Upper lobe of left lung (tissue), 6 donors: ENCODE data around the gene AOC2. TPM values are rescaled to one million over a fixed set of nuclear protein-coding genes. Genes with fewer than 3 reads are reported as not detected.

Experiments used
- ATAC-seq, 2 donors: fragments of 200-7000 bp; cut with Tn5 transposase; one replicate each; pipeline ENCODE4 v1.9.1; 2022; ENCODE audit warnings: mild to moderate bottlenecking in 2 of 2, moderate library complexity in 2 of 2; ENCODE audit not compliant: low FRiP score in 2 of 2
- DNase-seq, 2 donors: peaks; one replicate each; pipeline ENCODE4 v3.0.0-alpha.2; 2019 to 2020
- H3K27ac ChIP-seq, 4 donors: fragments of 200-600 bp; sonication (generic); one replicate each; pipeline ENCODE4 v1.5.1; 2016 to 2019
- H3K27me3 ChIP-seq, 4 donors: fragments of 200-600 bp; sonication (generic); one replicate each; pipeline ENCODE4 v1.5.1; 2017 to 2019
- H3K36me3 ChIP-seq, 4 donors: fragments of 200-600 bp; sonication (generic); one replicate each; pipeline ENCODE4 v1.5.1; 2016 to 2019
- H3K4me1 ChIP-seq, 4 donors: fragments of 200-600 bp; sonication (generic); one replicate each; pipeline ENCODE4 v1.5.1; 2018 to 2019
- H3K4me3 ChIP-seq, 4 donors: fragments of 200-600 bp; sonication (generic); one replicate each; pipeline ENCODE4 v1.5.1; 2017 to 2019; ENCODE audit warnings: mild to moderate bottlenecking in 2 of 4, moderate library complexity in 1 of 4
- H3K9me3 ChIP-seq, 4 donors: fragments of 200-600 bp; sonication (generic); one replicate each; pipeline ENCODE4 v1.5.1; 2018 to 2019
- EP300 ChIP-seq, 4 donors: sonication (generic); formaldehyde crosslinking; IDR thresholded peaks; one replicate each; pipeline ENCODE4 v1.5.1; 2017; ENCODE audit warnings: antibody characterized with exemption in 4 of 4, control low read depth in 2 of 4
- POLR2A ChIP-seq, 4 donors: fragments of 450-650 bp; IDR thresholded peaks; one replicate each; pipeline ENCODE4 v1.5.1; 2016 to 2017; ENCODE audit warnings: antibody characterized with exemption in 4 of 4, mild to moderate bottlenecking in 2 of 4
- POLR2AphosphoS5 ChIP-seq, 2 donors: sonication (generic); formaldehyde crosslinking; IDR thresholded peaks; one replicate each; pipeline ENCODE4 v1.5.1; 2017; ENCODE audit warnings: antibody characterized with exemption in 2 of 2
- WGBS, 2 donors: methylation state at CpG; one replicate each; pipeline ENCODE4 v1.1.5; 2017 to 2018; 5-methylcytosine and 5-hydroxymethylcytosine counted together
- total RNA-seq, 6 donors: library from RNA; depleted of rRNA in 4 of 6; stranded (reverse); fragments of >200 nt in 4 of 6; gene quantifications; one replicate each; pipeline versions ENCODE4 v1.1.0 to v1.2.1, GENCODE V29; 2016 to 2021
- TF ChIP-seq, protein P1 (sequence below), 6 experiments: fragments of 450-650 bp in 4 of 6; fragments of 200-600 bp in 2 of 6; sonication (generic) in 2 of 6; IDR thresholded peaks; one replicate each; pipeline ENCODE4 v1.5.1; 2016 to 2019; ENCODE audit warnings: antibody characterized with exemption in 6 of 6
- donor health status: DM: no; HTN: no; CAD: no; lungs with moderate emphysema.
- donor health status: DM: no; HTN: yes; CAD: no; lungs with severe emphysema.

AOC2 gene
- total RNA-seq, 6 donors from 2014 or later = 1.5 to 5.2 (median 2.9) TPM

DNA sequence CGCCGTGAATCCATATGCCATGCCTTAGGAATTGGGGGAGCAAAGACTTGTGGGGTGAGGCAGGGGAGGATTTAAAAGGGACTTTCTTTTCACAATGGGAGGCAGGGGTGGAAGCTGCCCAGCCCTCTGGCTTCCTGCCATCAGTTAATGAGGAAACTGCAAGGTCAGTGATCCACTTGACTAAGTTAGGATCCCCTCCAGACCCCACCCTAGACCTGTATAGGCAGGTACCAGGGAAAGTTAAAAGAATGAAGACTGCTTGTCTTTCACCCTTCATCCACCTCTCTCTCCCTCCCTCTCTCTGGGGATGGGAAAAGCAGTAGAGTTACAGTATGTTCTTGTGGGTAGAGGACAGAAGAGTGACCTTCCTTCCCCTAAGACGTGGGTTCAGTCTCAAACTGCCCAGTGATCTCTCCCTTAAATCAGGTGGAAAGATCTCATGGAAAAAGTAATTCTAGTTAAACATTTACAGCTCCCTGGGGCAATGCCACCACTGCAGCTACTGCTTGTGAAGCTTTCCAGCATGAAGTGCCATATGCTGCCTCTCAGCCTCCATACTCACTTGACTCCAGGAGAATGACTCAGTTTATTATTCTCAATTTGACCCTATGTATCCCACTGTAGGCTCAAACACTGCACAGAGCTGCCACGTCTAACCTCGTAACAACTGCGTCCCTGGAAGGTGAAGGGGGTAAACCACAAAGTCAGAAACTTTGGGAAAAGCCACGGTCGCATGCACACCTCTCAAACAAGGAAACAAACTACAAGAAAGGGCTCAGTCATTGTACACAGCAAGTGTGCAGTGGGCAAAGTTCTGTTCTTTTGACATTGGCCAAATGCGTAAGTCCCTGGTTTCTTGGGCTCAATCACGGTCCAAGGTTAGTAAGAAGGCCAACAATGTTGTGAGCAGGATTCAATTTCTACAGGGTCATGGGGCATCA lies 47.0 kb upstream of the AOC2 start:
- TF ChIP-seq, protein P1, sequence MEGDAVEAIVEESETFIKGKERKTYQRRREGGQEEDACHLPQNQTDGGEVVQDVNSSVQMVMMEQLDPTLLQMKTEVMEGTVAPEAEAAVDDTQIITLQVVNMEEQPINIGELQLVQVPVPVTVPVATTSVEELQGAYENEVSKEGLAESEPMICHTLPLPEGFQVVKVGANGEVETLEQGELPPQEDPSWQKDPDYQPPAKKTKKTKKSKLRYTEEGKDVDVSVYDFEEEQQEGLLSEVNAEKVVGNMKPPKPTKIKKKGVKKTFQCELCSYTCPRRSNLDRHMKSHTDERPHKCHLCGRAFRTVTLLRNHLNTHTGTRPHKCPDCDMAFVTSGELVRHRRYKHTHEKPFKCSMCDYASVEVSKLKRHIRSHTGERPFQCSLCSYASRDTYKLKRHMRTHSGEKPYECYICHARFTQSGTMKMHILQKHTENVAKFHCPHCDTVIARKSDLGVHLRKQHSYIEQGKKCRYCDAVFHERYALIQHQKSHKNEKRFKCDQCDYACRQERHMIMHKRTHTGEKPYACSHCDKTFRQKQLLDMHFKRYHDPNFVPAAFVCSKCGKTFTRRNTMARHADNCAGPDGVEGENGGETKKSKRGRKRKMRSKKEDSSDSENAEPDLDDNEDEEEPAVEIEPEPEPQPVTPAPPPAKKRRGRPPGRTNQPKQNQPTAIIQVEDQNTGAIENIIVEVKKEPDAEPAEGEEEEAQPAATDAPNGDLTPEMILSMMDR (IDR thresholded peaks at IDR 0.05) = no peak
- TF ChIP-seq POLR2AphosphoS5 (IDR thresholded peaks at IDR 0.05) (no peak), POLR2A (IDR thresholded peaks at IDR 0.05) (no peak), EP300 (IDR thresholded peaks at IDR 0.05) (no peak)
- Histone ChIP-seq H3K27me3 (no peaks in the 10 kb centered on the region), H3K4me3 (peak overlapping the region in 3 of 4 donors; percentile 70 to 95 (median 85)), H3K27ac (peak overlapping the region in 3 of 4 donors; percentile 55 to 92 (median 88)), H3K36me3 (peaks cover 0 to 8% (median 0%) of the 10 kb centered on the region in 4 donors), H3K9me3 (no peaks in the 10 kb centered on the region), H3K4me1 (peaks cover 18 to 24% (median 22%) of the 10 kb centered on the region in 4 donors)
- WGBS, 2 donors = 68 to 75% methylated on average over 10 of the region's 10 CpGs
- no peak for ATAC-seq
- DNase-seq = peak in 1 of 2 donors; percentile 33

DNA sequence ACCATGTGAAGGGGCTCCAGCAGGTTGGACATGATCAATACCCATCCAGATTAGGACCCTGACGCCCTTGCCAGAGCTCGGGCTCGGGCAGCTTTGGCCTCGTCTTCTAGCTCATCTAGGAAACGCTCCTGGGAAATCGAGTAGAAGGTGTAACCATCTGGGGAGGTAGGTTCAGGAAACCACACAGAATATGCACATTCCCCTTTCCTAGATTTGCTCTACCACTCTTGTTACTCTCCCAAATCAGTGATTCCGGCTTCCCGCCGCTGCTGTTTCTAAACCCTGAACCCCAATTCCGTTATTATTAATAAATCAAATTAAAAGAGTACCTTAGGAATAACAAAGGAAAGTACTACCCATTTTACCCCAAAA lies 46.4 kb upstream of the AOC2 start:
- DNase-seq (no peak), ATAC-seq (no peak)
- no peaks in the 10 kb centered on the region for H3K27me3 ChIP-seq
- peak overlapping the region; percentile 55 to 92 (median 78) for H3K27ac ChIP-seq
- TF ChIP-seq POLR2A (IDR thresholded peaks at IDR 0.05) = no peak
- no peak for TF ChIP-seq POLR2AphosphoS5 (IDR thresholded peaks at IDR 0.05)
- TF ChIP-seq, protein P1 (IDR thresholded peaks at IDR 0.05) = no peak
- TF ChIP-seq EP300 (IDR thresholded peaks at IDR 0.05) = no peak
- WGBS, 2 donors = 19 to 21% methylated on average over 10 of the region's 10 CpGs
- no peaks in the 10 kb centered on the region for H3K9me3 ChIP-seq
- peak overlapping the region; percentile 50 to 95 (median 78) for H3K4me3 ChIP-seq
- H3K36me3 ChIP-seq = peaks cover 0 to 8% (median 0%) of the 10 kb centered on the region in 4 donors
- peaks cover 18 to 24% (median 22%) of the 10 kb centered on the region in 4 donors for H3K4me1 ChIP-seq

DNA sequence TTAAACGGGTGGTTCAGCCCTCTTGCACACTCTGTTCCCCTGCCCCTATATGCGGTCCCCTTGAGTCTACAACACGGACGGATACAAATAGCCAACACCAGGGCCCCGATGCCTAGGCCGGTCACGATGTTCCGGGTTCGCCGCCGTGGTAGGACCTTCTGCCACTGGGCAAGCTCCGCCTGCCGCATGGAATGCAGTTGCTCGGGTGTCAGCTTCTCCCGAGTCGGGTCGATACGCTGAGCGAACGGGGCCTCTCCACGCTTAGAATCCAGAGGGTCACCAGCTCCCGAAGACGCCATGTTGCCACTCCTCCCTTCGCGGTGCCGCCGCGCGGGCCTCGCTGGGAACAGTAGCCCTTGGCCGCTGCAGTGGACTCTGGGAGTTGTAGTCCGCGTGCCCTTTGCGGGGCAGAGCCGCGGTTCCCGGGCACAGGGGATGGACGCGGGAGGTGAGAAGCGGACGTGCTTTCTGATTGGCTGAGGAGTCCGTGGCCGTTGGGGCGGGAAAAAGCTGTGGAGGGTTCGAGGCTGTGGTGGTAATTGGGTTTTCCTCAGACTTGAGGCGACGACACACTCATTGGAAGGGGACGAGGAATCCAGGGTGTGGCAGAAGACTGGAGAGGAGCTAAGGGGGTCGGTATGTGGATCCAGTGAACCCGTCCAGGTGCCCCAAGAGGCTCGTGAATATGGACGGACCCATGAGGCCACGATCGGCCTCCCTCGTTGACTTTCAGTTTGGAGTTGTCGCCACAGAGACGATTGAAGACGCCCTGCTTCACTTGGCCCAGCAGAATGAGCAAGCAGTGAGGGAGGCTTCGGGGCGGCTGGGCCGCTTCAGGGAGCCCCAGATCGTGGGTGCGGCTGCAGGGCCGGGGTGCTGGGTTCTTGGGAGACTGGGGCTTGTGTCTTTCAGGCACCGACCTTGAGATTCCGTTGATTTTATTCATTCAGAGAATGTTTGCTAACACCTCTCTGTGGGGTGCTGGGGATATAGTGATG lies 45.7 kb upstream of the AOC2 start, which contains the start of the genes CNTD1 and COA3:
TSS of gene CNTD1 (plus strand) at position 479 of the 998 bp plus-strand sequence. CDS start at position 686, 207 bp downstream.
TSS of gene COA3 (minus strand) at position 322 of the 998 bp plus-strand sequence. CDS start at position 299, 23 bp downstream.
- peak within 1 kb of the TSS; percentile 55 to 92 (median 78) for H3K27ac ChIP-seq
- H3K4me1 ChIP-seq = peaks cover 18 to 24% (median 22%) of the 10 kb centered on the region in 4 donors
- peak within 1 kb of the TSS; percentile 50 to 95 (median 78) for H3K4me3 ChIP-seq
- H3K27me3 ChIP-seq = no peaks in the 10 kb centered on the region
- TF ChIP-seq POLR2AphosphoS5 (IDR thresholded peaks at IDR 0.05) (peak; percentile 38 to 55), POLR2A (IDR thresholded peaks at IDR 0.05) (peak in 2 of 4 donors; percentile 24 to 47), EP300 (IDR thresholded peaks at IDR 0.05) (no peak)
- TF ChIP-seq, protein P1 (IDR thresholded peaks at IDR 0.05) = peak in 2 of 6 experiments; percentile 17 to 28
- WGBS, 2 donors = 21 to 26% methylated on average over 41 to 66 of the region's 66 CpGs
- no peaks in the 10 kb centered on the region for H3K9me3 ChIP-seq
- peak; percentile 88 to 96 for DNase-seq
- peak; percentile 93 to 99 for ATAC-seq
- peaks cover 0 to 8% (median 0%) of the 10 kb centered on the region in 4 donors for H3K36me3 ChIP-seq

DNA sequence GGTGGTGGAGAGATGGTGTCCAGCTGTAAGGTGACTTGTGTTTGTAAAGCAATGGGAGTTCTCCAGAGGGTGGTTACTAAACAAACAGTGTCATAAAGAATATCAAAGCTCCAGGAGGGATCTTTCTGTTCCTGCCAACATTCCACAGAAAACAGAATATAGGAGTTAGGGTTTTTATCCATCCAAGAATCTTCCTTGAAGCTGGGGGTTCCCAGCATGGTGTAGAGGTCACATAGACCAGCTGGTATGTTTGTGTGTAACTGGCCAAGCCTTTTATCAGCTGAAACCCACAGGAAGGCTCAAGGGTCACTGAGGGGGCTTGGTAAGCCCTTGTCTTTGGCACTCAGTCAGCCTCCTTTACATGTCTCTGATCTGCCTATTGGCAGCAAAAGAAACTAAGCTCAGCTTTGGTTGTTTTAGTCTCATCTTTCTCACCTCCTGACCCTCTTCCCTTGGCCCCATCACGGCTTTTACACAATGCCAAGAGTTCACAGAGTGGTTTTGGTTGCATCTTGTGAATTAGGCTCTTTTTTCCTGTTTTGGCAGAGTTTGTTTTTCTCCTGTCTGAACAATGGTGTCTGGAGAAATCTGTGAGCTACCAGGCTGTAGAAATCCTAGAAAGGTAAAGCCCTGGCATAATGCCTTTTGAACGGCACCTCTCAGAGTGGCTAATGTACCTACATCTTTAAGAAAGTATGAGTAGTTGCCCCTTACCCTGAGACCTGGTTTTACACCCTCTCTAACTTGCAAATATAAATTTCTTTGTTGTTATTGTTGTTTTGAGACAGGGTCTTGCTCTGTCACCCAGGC lies 41.1 kb upstream of the AOC2 start:
- Histone ChIP-seq H3K36me3 (no peaks in the 10 kb centered on the region), H3K9me3 (no peaks in the 10 kb centered on the region), H3K4me3 (no peak overlapping the region), H3K4me1 (peaks cover 4 to 6% (median 5%) of the 10 kb centered on the region in 4 donors), H3K27me3 (no peaks in the 10 kb centered on the region), H3K27ac (no peak overlapping the region)
- TF ChIP-seq, protein P1 (IDR thresholded peaks at IDR 0.05) = no peak
- TF ChIP-seq POLR2A (IDR thresholded peaks at IDR 0.05) (no peak), EP300 (IDR thresholded peaks at IDR 0.05) (no peak), POLR2AphosphoS5 (IDR thresholded peaks at IDR 0.05) (no peak)
- WGBS, 2 donors = 44 to 51% methylated on average over 2 of the region's 2 CpGs
- ATAC-seq (no peak), DNase-seq (no peak)
